CD4-positive, alpha-beta T cell treated with Interleukin-15 for 1 hour (primary cell): ENCODE data around the gene DVL1.
"Not testable (repeated sequence)": the region's sequence is repeated elsewhere in the genome, so short reads cannot be mapped to it uniquely, and the experiment has no call there.

Experiments used
- DNase-seq: peaks from one replicate; pipeline ENCODE4 v3.0.0-alpha.2; 2020

DVL1 gene

DNA sequence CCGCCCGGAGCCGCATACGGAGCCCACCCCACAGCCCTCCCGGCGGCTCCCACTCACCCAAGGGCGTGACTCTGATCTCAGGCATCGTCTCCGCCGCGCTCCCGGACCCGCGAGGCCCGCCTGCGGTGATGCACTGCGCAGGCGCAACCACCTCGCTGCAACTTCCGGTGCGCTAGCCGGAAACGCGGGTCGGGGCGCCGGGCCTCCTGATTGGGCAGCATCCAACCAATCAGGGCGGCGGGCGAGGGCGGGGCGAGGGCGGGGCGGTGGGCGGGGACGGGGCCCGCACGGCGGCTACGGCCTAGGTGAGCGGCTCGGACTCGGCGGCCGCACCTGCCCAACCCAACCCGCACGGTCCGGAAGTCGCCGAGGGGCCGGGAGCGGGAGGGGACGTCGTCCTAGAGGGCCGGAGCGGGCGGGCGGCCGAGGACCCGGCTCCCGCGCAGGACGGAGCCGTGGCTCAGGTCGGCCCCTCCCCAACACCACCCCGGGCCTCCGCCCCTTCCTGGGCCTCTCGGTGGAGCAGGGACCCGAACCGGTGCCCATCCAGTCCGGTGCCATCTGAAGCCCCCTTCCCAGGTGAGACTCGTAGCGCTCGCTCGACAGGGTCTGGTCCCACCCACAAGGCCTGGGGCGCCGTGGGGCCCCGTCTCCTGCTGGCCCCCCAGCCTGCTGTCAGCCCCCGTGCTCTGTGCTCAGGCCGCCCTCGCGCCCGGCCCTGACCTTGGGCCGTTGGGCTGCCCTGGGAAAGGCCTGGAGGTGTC lies 24.5 kb downstream of the DVL1 start, which contains the start of the genes CPTP and INTS11:
Gene CPTP, plus strand, starts transcription at position 279 of the 764 bp plus-strand sequence. CDS start 2,109 bp downstream, outside the sequence.
Gene INTS11, minus strand, starts transcription at position 137 of the 764 bp plus-strand sequence. Its CDS starts 52 bp downstream, at position 85.
- peak; percentile 95 for DNase-seq

DNA sequence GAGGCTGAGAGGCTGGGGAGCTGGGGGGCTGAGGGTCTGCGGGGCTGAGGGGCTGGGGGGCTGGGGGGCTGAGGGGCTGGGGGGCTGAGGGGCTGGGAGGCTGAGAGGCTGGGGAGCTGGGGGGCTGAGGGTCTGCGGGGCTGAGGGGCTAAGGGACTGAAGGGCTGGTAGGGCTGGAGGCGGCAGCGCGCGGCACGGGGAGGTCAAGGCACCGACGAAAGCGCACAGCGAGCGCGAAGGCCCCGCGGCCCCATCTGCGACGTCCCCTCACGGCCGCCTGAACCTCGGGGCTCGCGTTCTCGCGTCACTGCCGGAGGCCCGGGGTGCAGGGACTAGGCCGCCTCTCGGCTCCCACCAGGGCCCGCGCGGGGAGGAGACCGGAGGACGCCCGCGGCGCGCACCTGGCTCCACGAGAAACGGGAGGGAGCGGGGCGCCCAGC lies 25.1 kb downstream of the DVL1 start:
- DNase-seq: no peak

DNA sequence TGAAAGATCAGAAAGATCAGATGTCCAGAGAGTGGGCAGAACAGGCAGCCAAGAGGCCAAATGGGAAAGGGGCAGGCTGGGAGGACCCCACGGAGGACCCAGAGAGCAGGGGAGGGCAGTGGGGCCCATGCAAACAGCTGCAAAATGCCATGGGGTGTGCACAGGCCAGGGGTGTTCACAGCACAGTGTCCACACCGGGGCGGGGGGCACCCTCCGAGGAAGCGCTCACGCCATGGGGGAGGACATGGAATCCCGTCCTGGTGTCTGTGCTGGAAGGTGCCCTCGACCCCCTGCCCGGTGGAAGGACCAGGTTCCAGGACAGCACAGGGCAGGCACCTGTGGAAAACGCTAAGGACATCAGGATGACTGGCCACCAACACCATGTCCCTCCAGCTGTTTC lies 26.3 kb downstream of the DVL1 start:
- no peak for DNase-seq

DNA sequence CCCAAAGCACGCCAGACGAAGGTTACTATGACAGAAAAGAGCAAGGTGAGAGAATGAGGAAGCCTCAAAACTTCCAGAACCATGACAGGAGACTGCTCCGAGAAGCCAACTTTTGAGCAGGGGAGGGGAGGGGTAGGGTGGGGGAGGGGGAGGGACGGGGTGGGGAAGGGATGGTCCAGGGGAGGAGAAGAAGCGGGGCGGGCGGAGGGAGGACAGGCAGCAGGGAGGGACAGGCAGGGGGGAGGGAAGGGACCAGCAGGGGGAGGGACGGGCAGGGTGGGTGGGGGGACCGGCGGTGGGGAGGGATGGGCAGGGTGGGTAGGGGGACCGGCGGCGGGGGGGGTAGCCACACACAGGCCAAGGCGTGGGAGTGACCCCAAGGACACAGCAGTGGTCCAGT lies 26.8 kb downstream of the DVL1 start:
- DNase-seq: no peak

DNA sequence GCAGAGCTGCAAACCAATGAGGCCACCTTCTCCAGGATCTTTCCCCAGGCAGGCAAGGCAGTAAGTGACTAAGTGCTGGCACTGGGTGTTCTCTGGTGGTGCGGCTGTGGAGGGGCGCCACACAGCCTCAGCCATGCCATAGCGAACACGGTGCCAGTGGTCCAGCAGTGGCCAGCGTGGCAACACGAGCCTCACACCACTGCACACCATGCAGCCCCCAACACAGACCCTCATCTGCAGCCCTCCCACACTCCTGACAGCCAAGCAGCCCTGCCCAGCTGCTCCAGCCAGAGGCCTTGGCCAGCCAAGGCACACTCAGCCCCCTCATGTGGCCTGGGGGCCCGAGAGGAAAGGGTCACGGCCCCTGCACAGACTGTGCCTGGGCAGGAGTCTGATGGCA lies 27.7 kb downstream of the DVL1 start:
- no peak for DNase-seq

DNA sequence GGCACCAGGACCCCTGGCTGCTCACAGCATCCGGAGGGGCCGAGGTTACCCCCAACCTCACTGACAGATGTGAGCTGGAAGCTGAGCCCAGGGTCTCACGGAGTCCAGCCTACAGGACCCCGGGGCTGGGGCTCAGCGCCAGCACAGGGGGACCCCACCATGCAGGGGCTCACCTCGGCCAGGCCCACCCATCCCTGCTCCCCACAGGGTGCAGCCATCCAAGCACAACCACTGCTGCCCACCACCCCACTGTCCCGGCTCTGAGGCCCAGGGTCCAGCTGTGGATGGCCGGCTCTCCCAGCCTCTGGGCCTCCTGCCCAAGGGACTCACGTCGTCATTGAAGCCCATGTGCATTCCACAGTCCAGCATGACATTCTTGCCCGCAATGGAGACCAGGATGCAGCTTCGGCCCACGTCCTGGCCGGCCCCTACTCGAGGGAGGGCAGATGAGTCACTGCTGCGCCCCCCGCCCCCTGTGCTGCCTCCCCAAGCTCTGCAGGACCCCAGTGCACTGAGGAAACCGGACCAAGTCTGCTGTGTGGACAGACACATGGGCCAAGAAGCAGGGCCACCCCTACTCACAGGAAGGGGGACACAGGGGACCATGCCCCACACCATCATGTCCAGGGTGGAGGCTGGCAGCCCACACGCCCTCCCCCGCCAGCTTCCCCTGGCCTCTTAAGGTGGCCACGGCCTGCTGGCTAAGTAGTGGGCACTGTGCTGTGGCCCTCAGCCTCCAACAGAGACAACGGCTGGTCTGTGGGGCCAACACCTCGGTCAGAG lies 28.4 kb downstream of the DVL1 start:
- DNase-seq: no peak

DNA sequence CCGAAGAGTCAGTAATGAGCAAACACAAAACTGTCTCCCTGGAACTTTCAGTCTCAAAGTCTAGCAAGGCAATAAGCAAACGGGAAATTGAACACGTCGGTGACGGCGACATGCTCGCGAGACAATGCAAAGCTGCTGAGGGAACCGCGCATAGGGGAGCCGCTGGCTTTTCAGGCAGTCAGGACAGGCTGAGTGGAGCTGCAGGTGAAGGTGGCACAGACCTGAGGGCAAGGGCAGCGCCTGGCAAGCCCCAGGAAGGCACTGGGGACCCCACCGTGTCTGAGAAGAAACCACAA lies 29.6 kb downstream of the DVL1 start:
- no peak for DNase-seq

DNA sequence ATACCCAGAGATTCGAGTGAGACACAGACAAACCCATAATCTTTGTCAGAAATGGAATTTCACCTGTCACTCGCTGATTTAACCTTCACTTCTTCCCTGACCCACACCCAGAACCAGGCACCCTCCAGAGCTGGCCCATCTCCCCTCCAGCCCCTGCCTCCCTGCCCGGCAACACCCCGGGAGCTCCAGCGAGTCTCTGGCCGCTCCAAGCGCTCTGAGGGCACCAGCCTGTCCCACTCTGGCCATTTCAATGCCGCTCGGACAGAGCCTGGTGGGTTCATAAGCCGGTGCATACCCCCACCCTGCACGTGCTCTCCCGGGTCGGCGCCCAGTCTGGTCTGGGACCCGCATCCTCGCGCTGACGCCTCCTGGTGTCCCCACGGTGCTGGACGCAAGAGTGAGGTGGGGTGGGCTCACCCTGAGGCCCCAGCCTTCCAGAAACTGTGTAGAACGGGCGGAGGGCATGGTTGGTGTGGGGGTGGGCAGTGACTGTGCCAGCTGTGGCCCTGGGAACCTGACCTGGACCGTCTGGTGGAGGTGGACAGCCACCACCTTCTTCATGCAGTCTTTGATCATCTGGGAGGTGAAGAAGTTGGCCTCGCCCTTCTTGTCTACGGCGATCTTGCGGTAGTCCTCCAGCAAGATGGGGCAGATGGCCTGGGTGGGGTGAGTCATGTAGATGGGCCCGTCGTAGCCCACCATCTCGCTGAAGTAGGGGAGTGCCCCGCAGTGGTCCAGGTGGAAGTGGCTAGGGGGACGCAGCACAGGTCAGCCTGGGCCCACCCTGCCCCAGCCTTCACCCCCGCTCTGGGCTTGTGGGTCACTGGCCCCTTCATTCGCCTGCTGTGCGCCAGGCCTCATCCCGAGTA lies 30.2 kb downstream of the DVL1 start:
- no peak for DNase-seq

DNA sequence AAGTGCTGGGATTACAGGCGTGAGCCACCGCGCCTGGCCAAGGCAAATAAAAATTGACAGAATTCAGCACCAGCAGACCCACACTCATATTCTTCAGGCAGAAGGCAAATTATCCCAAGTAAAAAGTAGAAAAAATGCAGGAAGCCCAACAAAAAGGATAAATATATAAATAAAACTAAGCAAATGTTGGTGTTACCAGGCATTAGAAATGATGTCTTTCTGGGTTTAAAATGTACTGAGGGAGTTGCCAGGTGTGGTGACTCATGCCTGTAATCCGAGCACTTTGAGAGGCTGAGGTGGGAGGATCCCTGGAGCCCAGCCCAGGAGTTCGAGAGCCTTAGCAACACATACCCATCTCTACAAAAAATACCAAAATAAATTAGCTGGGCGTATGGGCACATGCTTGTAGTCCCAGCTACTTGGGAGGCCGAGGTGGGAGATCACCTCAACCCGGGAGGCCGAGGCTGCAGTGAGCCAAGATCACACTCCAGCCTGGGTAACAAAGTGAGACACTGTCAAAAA lies 31.0 kb downstream of the DVL1 start:
- no peak for DNase-seq

DNA sequence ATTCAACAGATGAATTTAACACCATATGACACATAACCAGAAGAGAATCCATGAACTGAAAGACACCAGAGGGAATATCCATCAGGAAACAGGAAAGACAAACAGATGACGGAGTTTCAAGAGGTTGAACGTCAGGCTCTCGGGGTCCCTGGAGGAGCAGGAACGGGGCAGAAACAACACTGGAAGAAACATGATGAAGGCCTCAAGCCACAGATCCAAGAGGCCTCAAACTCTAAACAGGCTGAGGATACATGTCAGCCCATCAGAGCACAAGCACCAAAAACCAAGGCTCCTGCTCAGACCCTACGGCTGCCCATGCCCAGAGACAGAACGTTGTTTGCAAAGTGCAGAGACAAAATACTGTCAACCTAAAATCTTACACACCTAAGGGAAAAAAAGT lies 31.8 kb downstream of the DVL1 start:
- DNase-seq: no peak

DNA sequence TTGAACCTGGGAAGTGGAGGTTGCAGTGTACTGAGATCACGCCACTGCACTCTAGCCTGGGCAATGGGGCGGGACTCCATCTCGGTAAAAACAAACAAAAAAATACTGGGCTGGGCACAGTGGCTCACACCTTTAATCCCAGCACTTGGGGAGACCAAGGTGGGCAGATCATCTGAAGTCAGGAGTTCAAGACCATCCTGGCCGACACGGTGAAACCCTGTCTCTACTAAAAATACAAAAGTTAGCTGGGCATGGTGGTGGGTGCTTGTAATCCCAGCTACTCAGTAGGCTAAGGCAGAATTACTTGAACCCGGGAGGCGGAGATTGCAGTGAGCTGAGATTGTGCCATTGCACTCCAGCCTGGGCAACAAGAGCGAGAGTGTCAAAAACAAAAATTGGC lies 33.0 kb downstream of the DVL1 start:
- DNase-seq: not testable (repeated sequence)

DNA sequence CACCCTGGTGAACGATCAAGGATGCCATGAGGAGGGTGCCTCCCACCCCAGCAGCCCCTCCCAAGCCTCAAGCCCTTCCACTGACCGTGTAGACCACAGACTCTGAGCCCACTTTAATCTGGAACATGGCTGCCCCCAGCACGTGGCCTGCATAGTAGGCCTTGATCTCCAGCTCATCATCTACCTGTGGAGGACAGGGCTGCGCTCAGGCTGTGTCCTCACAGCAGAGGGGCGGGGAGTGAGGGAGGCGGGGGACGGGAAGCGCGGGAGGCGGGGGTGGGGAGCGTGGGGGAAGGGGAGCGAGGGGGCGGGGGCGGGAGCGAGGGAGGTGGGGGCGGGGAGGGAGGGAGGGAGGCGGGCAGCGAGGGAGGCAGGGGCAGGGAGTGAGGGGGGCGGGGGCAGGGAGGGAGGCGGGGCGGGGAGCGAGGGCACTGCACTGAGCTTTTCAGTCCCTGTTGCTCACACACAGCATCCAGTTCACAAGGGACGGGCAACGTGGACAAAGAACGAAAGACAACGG lies 33.7 kb downstream of the DVL1 start:
- DNase-seq: no peak

DNA sequence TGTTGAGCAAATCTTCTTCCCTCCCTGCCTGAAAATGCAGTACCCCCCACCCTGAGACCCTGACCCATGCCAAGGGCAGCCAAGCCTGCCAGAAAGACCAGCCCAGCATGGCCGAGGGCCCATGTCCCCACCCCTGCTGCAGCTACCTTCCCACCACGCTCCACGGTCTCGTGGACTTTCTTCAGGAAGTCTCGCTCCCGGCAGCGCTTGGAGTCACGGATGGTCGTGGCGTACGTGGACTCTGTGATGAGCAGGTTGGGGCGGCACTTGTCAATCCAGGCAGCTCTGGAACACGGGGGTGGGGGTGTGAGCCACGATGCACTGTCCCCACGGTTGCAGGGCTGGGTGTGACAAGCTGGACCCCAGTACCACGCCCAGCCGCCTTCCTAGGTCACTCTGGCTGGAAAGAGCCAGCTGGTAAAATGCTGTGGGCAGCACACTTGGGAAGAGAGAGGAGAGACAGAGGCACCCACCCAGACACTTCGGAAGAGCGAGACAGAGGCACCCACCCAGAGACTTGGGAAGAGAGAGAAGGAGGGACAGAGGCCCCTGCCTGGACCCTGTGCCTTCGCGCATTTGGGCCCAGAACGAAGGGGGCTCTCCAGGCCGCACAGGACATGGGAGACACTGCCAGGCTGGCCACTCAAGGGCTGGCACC lies 34.4 kb downstream of the DVL1 start:
- DNase-seq: no peak

DNA sequence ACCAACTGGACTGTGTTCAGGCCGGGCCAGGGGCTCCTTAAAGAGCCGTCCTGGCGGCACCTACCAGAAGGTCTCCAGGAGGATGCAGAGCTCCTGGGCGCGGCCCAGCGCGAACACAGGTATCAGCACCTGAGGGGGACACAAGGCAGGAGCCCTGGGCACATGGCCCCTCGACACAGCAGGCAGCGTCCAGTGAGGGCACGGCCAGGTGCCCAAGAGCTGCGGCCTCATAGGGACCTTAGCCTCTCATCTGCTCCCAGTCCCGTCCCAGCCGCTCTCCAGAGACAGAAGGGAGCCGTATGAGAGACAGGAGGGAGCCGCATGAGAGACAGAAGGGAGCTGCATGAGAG lies 35.0 kb downstream of the DVL1 start:
- DNase-seq: no peak

DNA sequence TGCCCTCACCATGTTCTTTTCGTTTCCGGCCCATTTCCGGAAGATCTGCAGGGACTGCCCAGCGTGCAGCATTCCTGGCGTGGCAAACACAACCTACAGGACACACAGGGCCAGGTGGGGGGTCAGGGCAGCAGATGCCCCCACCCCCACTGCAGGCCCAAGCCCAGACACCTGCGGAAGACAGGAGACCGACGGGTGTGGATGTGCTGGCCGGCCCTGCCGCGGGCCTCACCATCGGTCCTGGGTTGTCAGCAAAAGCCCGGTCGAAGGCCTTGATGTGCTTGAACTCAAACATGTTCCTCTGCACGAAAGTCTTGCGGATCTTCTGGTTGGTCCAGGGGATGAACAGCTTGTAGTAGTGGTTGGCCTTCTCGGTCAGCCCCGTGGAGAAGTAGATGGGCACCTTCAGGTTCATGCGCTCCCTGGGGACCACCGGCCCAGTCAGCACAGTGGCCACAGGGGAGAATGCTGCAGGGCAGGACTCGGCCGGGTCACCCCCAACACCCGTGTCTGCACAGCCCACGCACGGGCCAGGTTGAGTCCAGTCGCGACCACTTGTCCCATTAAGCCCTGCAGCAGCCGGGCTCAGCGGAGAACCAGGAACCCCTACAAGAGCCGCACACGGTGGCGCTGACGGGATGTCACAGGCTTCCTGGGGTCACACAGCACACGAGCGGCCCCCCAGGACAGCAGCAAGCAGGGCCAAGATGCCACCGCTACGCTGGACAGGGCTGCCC lies 35.5 kb downstream of the DVL1 start:
- DNase-seq: no peak

DNA sequence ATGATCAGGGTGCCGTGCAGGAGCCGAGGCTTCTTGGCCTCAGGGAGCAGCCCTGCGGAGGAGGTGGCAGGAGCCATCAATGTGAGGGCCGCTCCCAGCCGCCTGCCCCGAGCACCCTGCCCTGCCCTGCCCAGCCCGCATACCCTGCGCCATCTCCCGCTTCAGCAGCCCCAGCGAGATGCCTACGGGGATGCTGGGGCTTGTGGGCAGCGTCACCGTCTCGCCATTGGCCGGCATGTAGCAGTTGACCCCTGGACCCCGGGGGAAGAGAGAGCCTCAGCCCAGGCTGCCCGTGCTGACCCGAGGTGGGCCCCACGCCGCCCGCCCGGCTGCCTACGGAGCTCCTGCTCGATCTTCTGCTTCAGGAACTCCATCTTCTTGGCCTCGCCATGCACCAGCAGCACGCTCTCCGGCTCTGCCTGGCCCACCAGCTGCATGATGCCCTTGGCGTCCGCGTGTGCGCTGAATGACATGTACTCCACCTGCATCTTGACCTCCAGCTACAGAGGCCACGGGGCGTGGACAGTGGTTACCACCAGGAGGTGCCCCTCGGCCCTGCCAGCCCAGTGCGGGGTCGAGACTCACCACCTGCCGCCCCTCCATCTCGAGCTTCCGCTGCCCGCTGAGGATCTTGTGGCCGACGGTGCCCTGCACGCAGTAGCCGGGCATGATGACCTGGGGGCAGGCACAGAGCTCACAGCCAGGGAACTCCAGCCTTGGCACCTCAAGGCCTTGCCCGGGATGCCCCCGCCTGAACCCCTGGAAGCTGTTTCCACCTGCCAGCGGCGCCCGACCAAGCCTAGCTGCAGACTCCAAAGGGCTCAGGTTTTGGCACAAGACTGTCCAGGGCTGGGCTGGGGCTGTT lies 36.5 kb downstream of the DVL1 start:
- DNase-seq: no peak

DNA sequence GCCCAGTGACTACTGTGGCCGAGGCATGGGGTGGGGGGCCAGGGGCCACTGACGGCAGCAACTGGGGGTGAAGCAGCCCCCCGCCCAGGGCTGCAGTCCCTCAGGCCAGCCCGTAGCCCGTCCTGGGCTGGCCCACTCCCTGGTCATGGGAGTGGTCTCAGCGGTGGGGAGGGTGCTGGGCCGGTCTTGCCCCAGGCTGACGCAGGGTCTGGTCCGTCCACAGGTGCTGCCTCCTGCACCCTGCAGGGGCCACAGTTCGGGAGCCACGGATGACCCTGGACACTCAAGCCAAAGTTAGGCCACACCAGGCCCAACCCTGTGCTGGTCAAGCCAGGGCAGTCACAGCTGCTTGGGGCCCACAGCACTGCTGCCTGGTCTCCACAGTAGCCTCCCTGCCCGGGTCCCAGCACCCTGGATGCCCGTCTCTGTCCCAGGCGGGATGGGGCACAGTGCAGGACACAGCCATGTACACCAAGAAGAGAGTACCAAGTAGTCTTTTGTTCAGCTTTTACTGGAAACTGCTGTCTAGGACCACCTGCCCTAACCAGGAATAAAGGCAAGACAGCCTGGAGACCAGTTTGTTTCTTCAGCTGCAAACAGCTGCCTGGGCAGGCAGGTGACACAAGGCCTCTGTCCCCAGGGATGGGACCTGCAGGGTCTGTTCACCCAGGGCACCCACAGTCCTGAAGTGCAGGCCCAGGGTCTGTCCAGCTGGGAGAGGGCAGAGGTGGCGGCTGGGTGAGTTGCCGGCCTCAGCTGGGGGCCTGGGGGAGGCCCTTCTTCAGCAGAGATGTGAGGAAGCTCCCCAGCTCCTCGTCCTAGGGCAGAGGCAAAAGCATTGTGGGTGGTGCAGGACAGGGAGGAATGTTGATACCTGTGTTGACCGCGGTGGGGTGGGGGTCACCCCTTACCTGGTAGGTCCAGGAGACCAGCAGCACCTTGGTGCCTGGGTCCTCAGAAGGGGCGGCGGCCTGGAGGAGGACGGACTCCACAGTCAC lies 37.8 kb downstream of the DVL1 start:
- DNase-seq: no peak

DNA sequence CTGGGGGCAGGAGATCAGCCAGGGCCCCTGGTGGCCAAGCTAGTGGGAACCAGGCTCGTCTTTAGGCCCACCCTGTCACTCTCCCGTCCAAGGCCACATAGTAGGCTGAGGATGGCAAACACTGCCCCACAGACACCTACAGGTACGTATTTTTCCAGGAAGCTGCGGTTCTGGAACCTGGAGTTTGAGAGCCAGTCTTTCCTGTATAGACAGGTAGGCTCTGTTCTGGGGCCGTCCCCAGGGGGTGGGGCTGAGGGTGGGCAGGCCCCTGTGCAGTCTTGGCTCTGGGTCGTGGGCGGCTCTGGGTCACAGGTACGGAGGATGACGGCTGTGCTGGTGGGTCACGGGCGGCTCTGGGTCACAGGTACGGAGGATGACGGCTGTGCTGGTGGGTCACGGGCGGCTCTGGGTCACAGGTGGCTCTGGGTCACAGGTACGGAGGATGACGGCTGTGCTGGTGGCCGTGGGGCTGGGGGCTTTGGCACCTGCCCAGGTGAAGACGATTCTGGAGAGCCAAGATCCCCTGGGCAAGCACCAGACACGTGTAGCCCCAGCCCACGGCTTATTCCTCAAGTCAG lies 38.7 kb downstream of the DVL1 start:
- DNase-seq: no peak

DNA sequence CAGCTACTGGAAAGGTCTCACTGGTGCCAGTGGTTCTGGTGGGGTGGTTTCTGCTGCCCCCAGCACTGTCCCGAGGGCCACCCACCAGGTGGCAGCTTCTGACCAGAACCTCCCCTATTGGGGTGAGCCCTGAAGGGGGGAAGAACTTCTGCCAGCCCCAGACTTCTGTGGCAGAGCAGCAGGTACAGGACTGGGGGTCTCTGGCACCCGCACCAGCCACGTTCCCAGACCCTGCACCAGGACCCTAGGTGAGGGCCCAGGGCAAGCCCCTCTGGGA lies 39.2 kb downstream of the DVL1 start:
- no peak for DNase-seq
